ENCODE results near the gene SYT1.

SYT1 gene

DNA sequence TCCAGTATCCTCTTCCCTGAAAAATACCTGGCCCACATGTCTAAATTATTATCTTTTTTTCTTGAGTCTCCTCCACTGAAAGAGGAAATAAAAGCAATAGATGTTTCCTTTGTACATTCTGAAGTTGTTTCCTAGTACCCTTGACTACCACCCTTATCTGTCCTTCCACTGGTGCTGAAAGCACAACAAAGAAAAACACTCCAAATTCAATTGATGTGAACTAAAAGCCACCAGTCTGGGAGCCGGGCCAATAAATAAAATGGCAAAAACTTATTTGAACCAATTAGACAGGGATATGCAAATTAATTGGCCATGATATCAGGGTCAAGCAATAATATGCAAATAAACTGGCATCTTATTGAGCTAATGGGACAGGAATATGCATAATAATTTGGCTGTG is 495.7 kb downstream of the SYT1 start:
- DNase-seq: peak in 1 of 3 experiments; percentile 10

DNA sequence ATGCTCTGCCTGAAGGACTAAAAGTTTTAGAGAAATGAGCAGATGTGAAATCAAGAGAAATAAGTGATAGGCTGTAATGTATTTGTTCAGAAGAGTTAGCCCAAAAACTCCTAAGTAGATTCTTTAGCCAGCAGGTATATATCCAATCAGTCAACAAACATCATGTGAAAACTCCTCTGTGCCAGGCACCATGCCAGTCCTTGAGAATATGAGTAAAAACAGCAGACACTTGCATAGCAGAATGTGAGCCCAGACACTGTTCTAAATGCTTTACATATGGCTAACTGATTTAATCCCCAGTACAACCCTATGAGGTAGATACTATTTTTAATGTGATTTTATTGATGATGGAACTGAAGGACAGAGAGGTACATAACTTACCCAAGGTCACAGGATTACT is 496.4 kb downstream of the SYT1 start:
- no peak for DNase-seq

DNA sequence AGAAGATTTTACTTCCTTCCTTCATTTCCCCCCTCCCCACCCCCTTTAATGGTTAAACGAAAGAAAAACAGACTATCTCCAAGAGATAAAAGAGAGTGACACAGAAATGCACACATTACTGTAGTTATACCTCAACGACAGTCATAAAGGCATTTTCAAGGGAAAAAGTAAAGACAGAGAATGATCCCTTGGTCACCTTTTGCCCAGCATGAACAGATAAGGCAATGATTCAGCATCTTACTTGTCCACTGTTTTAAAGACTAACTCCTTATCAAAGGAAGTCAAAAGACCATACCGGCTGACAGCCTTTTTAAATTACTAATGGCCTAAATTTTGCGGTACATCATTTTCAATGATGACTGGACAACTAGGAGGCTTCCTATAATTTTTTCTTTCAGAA is 499.6 kb downstream of the SYT1 start:
- DNase-seq: no peak

DNA sequence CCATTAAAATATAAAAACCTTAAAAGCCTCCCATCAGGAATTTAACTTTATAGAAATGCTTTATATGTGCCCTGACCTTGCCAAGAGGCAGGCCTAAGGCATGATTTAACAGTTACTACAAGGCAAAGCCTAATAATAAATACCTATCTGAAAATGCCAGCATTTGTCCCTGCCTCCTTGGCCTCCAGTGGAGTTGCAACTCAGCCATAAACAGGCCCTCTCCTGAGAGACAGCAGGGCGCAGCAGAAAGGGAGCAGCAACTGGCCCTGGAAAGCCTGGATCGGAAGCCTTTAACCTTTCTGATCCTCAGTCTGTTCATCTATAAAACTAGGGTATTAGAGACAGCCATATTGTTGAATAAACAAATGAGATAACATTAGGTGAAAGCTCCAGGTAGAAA is 501.8 kb downstream of the SYT1 start:
- DNase-seq: no peak

DNA sequence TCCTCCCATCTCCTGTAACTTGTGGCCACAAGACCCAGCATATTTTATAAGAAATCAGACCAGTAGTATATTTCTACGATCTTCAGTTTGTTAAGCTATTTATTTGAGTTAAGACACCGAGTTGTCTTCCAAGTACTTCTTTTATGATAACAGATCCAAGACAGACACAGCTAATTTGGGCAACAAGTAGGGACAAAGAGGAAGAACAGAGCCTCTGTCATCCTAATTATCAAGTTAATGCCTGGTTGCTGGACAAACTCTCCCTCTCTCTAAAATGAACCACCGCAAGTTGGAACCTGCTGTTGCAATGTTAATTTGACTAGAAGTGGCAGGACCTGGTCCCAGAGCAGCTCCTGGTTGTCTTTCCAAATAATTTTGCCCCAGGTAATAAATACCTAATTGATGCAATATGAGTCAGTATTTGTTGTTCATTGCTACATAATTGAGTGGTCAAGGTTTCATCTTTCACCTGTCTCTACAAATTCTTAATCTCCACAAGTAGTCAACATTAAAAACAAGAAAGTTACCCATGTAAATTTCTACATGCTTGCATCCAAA is 502.5 kb downstream of the SYT1 start:
- DNase-seq: no peak

DNA sequence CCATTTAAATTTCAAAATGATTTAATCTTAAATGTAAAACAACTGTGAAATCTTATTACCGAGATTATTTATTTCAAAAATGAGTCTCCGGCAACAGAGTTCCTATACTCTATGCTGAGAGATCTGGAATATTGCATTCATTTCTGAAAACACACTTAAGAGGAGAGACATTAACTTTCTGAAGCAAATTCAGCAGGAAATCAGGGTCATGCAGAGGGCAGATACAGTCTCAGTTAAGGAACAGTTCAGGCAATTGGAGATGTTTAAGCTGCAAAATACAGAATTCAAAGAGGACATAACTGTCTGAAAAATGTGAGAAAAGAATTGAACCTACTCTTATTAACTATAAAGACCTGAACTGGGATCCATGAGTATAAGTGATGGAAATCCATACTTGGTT is 505.4 kb downstream of the SYT1 start:
- no peak for DNase-seq

DNA sequence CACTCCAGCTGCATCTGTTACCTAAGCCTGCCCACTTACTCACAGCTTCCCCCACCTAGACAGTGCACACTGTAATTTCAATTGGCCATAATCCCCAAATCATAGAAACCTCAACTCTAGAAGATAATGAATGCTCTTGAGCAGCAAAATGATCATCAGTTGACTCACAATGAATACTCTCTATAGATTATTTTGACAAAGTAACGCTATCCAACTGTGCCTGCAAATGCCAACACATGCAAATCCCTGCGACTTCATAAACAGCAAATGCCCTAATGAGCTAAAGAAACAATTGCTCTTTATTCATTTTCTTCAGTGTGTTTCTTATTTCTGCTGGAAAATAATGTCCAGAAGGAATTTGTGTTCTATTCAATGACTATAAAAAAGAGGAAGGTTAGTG is 506.7 kb downstream of the SYT1 start:
- peak in 1 of 3 experiments; percentile 21 for DNase-seq

DNA sequence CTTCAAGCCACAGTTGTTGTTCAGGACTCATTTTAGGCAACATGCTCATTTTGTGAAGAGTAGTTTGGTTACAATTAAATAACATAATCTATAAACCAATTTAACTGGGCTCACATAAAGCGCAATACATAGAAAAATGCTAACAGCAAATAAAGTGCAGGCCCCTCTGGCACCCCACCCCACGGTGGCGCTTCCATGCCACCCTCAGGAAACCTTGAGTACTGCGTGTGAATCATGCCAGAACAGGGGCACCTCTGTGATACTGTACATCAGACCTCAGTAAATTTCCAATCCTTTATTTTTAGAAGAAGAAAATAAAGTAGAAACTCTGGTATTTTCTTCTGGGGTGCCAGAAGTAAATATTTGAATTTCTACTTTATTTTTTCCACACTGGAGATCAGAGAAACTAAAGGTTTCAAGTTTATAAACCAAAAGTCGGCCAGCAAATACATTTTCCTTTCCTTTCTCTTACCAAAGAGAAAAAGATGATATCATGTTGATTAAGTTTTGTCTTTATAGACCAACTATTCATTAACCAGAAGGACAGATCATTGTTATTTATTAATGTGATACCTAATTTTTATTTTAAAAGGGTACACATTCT is 509.4 kb downstream of the SYT1 start:
- DNase-seq: peak; percentile 38 to 60 (median 39)

DNA sequence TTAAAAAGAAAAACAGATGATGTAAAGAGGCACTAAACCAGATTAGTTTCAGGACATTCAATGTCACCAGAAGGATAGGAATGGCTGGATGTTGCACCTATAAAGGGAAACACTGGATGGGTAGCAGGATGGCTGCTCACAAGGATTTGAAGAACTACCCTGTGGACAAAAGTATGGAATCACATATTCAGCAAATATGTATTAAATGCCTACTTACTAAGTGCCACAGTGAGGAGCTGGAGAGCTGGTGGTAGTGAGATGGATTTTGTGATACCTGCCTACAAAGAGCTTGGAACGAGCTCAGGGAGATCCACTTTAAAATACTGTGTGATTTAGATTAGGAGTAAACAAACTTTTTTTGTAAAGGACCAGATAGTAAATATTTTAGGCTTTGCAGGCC is 510.0 kb downstream of the SYT1 start:
- DNase-seq: peak in 1 of 3 experiments; percentile 27

DNA sequence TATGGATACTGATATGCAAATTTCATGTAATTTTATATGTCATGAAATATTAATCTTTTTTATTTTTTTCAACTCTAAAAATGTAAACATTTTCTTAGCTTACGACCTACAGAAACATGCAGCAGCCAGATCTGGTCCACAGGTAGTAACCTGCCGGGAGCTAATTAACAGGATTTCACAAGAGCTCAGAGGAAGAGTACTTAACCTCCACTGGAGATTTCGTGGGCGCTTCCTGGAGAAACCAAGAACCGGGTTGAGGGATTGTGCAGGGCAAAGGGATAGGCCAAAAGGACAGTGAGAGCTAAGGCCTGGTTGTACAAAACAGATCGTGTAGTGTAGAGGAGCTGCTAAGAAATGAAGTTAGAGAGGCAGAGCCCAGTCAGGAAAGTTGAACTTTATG is 510.5 kb downstream of the SYT1 start:
- DNase-seq: no peak

DNA sequence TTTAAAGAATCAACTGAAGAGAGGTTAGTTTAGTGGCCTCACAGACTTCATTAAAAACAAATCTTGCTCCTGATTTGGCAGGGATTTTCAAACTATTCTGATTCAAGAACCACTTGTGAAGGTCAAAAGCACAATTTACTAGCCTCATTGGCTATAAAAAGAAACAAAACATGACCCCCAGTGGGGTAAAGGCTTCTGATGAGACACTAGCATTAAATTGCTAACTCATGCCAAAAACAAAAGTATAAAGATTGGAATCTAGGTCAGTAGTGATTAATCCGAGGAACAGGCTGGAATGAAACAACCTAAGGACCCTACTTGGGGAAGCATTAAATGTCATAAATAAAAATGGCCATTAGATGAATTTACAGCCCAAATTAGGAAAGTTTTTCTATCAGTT is 513.9 kb downstream of the SYT1 start:
- no peak for DNase-seq

DNA sequence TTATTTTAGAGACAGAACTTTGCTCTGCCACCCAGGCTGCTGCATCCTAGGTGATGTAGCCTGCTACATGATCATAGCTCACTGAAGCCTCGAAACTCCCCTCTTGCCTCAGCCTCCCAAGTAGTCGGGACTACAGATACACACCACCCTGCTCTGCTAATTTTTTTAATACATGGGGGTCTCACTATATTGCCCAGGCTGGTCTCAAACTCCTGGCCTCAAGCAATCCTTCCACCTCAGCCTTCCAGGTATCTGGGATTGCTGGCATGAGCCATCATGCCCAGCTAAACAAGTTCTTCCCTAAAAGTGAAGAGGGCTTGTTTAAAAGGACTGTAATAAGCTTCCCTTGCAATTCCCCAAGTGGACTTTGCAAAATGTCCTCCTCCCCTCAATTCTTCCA is 515.8 kb downstream of the SYT1 start:
- DNase-seq: no peak

DNA sequence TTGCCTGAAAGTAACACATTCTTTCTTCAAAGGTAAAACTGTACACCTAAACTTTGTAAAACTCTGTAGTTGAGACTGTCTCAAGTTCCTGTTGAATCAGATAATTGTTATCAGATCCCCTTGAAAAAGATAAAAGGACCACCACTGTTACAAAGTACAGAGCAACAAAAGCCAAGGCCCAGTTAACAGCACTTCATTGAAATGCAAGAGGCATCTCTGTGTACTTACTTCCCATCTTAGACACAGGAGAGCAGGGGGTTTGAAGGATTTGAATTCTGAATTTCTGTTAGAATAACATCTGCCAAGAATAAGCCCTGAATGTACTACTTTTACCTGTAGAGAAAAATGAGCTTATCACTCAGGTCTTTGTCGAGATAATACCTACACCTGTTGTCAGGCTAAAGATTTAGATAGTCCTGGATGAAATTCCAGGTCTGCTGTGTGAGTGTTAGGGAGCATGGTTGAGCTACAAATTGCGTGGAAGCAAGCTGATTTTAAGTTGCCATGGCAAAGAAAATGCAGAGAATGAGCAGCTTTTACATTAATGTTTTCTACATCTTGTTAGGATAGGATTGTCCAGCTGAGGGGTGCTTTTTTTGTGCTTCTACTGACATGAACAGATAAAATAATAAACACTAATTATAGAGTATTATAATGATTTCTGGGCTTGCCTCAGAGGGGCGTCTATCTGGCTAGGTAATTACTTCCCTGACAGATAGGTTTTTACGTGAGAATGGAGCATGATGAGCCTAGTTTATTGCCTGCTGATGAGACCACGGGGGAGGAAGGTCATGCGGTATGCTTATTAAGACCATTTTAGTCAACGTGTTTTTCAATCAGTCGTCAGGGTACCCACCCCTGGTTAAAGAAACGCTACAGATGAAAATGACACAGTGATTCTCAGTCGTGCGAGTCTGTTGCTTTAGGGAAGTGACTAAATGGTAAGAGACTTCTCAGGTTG is 517.0 kb downstream of the SYT1 start:
- DNase-seq: peak in 2 of 3 experiments; percentile 65 to 92

DNA sequence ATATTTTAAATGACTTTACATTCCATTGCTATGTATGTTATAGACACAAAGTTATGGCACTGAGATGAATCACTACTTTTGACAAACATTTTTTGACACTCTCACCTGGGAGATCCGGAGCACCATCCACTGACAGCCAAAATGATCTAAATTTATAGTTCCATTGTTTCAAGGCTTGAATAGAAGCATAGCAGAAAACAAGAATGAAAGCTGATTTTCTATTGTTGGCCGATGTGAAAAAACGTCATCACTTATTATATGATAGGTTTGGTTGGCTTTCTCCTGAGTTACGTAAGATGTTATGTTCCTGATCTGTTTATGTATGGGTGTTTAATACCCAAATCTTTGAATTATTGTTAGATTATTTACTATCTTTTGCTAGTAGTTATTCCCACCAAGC is 520.0 kb downstream of the SYT1 start:
- DNase-seq: no peak

DNA sequence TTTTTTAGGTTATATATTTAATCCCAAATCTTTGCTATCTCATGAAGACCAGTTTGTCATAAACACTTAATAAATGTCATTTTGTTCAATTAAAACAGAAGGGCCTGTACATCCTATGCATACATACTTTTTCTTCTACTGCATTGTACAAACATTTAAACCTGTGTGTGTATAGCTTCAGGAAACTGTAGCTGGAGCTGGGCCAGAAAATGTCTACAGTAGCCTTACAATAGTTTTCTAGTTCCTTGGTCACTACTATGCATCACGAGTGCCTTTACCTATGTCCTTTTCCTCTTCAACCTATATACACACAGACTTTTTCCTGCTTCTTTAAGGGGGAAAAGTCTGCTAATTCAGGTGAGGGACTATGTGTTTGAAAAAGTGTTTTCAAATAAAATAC is 523.4 kb downstream of the SYT1 start:
- peak in 1 of 3 experiments; percentile 58 for DNase-seq

DNA sequence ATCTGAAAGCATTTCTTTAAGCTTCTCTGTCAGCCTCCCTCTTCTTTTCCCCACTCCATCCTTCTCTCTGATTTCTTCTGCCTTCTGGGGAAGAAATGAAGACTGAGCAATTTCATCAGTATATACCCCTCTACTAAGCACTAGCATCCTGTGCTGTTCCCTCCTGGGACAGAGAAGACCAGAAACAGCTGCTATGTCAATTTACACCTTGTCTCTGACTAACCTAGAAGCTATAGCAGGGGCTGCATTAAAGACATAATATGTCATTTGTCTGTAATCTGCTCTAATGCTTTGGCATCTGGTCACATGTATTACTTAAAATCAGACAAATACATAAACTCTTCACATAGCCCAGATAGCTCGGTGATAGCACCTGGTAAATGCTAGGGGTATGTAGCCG is 529.3 kb downstream of the SYT1 start:
- no peak for DNase-seq

DNA sequence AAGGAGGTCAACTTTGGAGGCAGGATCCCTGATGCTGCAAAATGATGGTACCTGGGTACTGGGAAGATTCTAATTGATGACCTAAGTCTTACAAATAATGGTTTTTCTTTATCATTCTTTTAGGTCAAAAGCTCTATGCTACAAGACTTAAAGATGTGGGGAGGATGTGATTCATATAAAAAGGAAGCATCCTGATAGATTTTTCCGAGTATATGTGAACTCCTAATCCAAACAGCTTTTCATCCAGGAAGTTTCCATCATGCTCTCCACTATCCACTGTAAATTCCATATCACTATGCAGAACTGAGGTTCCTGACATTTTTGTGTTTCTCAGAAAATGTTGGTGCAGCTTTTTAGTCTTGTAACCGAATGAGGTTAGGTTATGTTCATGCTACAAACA is 533.0 kb downstream of the SYT1 start:
- DNase-seq: no peak

DNA sequence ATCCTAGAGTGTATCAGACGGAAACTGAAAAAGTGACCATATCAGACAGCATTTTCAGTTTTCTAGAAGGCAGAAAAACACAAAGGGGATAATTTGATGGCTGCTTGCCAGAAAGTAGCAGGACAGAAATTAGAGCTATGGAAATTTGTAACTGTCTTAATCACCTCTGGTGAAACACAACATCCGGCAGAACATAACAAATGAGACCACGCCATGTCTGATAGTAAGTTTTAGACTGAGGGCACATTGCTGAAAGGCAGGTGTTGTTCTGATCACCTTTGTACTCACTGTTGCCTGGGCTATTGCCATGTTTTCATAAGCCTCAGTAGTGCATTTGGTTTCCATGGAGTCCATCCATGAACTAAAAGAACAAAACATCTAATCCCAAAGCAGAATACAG is 535.9 kb downstream of the SYT1 start:
- DNase-seq: peak in 2 of 3 experiments; percentile 28 to 72

DNA sequence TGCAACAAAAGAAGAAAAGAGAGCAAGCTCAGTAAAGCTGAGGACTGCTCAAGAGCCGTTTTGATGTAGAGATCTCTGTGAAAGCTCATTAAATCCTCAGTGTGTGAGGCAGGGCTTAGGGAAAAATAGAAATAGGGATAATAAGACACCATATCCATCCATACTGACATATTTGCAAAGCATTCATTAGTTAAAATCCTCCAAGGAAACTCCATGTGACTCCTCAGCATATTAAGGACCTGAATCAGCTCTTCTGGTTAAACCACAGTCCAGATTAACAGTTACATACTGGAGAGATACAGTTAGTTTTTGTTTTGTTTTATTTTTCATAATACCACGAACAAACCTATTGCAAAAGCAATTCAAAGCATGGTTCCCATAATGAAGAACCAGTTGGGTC is 538.0 kb downstream of the SYT1 start:
- DNase-seq: no peak

DNA sequence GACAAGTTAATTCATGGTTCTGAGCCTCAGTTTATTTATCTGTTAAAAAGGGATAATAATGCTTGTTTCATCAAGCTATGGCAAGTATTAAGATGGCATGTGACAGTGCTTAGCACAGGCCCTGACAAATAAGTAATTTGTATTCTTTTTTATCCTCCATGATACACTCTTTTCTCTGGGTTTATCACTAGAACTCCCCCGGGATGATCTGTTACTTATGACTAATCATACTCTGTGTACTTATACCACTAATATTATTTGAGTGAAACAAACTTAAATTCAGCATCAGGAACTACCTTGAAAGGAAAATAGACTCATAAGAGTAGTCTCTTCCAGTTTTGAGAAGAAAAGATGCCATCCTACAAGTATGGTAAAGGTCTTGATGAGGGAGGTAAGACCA is 542.4 kb downstream of the SYT1 start:
- DNase-seq: no peak

DNA sequence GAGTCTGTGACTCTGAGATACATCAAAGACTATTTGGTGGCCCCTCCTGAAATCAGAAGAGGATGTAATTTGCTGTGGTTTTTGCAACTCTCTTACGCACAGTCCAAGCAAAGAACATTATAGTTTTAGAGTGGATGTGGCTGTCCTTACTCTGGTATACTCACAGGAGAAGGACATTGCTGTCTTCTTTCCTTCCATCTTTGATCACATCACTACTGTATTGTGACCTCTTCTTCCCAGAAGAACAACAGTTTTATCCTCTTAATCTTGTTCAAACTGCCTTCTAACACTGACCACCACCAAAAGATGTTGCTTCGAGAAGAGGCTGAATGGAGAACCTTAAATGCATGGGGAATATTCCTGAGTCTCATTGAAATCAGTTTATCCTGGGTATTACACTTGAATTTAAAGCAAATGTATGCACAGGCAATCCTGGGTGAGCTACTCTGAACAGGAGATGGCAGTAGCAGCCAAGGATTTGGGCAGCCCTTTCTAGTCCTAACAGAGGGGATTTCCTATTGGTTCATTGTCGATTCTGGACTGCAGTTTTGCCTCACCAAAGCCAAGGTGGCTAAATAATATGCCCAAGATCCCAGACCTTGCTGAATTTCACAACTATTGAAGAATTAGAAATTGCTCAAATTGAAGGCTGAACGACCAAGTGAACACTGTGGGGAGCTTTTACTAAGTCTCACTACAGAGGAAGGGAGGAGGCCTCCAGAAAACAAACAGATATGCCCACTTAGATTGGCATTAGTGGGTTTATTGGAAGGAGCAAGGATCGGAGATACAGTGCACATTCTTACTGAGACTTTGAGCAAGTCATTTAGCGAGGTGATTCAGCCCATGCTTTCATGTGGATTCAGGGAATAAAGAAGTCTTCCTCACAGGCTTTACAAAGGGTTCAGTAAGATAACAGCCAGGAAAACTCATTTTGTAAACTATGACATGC is 543.4 kb downstream of the SYT1 start:
- DNase-seq: peak in 2 of 3 experiments; percentile 52 to 76

DNA sequence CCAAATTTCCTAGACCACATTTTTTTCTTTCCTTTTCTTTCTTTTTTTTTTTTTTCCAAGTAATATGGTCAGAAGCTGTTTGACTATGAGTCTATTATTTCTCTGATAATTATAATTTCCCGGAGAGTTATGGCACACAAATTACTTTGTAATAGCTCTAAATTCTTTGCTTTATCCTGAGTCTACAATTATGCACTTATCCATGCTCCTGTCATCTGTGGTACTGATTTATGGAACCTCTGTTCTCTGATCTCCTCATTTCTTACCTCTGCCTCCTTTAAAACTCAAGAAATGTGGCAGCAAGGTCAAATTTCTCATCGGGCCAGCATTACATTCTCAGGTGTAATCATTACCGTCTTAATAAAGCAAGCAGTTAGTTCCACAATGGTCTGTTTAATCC is 544.1 kb downstream of the SYT1 start:
- DNase-seq: peak in 2 of 3 experiments; percentile 56 to 91

DNA sequence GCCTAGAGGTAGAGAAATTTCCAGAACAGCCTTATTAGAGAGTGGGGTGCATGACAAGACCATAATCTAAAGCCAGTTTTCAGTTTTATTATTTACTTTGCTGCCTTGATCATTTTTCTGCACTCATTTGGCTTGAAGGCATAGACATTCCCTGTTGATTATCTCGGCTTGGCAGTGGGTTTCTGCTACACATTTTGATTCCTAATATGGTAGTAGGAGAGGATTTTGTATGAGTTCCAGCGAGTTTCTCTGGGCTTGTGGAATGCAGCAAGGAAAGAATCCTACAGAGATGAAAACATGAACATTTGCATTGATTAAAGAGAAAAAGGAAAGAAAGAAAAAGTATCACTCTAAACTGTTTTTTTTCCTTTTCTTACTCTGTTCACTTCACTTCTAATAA is 545.0 kb downstream of the SYT1 start:
- peak in 1 of 3 experiments; percentile 20 for DNase-seq
